PC-3 (cell line): ENCODE results near the gene TRMT10B.

Experiments
- EZH2 ChIP-seq: fragments of 300-600 bp; sonication (generic); IDR thresholded peaks from one replicate; pipeline ENCODE4 v1.6.1; 2017; ENCODE audit warnings: antibody characterized with exemption, mild to moderate bottlenecking, low read length; ENCODE audit not compliant: unreplicated experiment
- EZH2phosphoT487 ChIP-seq: fragments of 300-600 bp; sonication (generic); IDR thresholded peaks from 2 replicates; pipeline ENCODE4 v1.6.1; 2018; ENCODE audit warnings: mild to moderate bottlenecking, antibody characterized with exemption, low read length, borderline replicate concordance
- TF ChIP-seq, protein P1 (sequence below): fragments of 300-600 bp; sonication (generic); conservative IDR thresholded peaks from 2 replicates; pipeline ENCODE4 v1.5.1; 2017; ENCODE audit warnings: antibody characterized with exemption, low read depth, mild to moderate bottlenecking, low read length

DNA sequence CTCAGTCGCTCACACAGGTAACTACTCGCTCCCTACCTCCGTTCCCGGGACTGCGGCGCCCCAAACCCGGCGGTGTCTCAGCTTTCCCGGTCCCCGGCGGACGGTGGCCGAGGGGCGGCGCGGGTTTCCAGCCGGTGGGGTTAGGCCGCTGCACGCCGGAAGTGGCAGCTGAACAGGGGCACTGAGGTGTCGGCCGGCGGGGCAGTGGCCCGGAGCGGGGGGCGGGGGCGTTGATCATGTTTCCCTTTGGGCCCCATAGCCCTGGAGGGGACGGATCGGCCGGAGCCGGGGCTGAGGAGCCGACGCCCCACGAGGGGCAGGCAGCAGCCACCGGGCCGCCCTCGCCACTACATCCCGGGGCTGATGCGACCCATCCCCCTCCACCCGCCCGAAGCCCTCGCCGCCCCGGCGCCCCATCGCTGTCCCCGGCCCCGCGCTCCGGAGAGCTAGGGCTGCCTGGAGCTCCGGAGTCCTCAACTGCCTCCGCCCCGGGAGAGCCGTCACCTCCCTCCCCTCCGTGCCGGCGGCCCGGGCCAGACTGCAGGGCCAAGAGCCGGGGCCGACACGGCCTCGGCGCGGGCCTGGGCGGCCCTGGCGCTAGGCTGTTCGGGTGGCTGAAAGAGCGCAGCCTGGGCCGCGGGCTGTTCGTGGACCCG, 47.2 kb downstream of the TRMT10B start, which contains the start of gene DCAF10:
- no peak for TF ChIP-seq EZH2
- TF ChIP-seq, protein P1, sequence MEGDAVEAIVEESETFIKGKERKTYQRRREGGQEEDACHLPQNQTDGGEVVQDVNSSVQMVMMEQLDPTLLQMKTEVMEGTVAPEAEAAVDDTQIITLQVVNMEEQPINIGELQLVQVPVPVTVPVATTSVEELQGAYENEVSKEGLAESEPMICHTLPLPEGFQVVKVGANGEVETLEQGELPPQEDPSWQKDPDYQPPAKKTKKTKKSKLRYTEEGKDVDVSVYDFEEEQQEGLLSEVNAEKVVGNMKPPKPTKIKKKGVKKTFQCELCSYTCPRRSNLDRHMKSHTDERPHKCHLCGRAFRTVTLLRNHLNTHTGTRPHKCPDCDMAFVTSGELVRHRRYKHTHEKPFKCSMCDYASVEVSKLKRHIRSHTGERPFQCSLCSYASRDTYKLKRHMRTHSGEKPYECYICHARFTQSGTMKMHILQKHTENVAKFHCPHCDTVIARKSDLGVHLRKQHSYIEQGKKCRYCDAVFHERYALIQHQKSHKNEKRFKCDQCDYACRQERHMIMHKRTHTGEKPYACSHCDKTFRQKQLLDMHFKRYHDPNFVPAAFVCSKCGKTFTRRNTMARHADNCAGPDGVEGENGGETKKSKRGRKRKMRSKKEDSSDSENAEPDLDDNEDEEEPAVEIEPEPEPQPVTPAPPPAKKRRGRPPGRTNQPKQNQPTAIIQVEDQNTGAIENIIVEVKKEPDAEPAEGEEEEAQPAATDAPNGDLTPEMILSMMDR, result no peak
- TF ChIP-seq EZH2phosphoT487, result no peak
